ENCODE data around the gene COX6B2. TPM values are rescaled to one million over a fixed set of nuclear protein-coding genes. Genes with fewer than 3 reads are reported as not detected.
"Not testable (repeated sequence)": the region's sequence is repeated elsewhere in the genome, so short reads cannot be mapped to it uniquely, and the experiment has no call there.

Gene COX6B2
- total and polyA plus RNA-seq, 2 of the 8 experiments (the other 6 are each of a cell fraction or from before 2014, with no cell fraction given): 4.9 to 6.4 TPM

- H4K8ac ChIP-seq (ENCODE audit: extremely low read depth, insufficient read depth, low read length); H2BK120ac ChIP-seq (replicated peaks; ENCODE audit: low read depth, low read length); H3K4me3 ChIP-seq (ENCODE audit: extremely low read depth in 1 of 4, insufficient read depth in 2 of 4, low read depth in 3 of 4, low read length in 4 of 4); H4K5ac ChIP-seq (ENCODE audit: insufficient read length, low read depth, low read length); DNase-seq (ENCODE audit: low read depth in 1 of 2, low spot score in 2 of 2); H3K27me3 ChIP-seq (replicated peaks in 1 of 4; ENCODE audit: control insufficient read depth in 3 of 4, extremely low read depth in 1 of 4, insufficient read depth in 3 of 4, low read length in 3 of 4); H4K91ac ChIP-seq (replicated peaks; ENCODE audit: insufficient read length, low read length); H3K4me2 ChIP-seq (ENCODE audit: insufficient read depth in 1 of 2, low read depth in 2 of 2, low read length in 2 of 2); H2AK5ac ChIP-seq (ENCODE audit: low read depth, low read length); H3K4me1 ChIP-seq (replicated peaks in 1 of 4; ENCODE audit: control insufficient read depth in 3 of 4, insufficient read depth in 4 of 4, low read length in 3 of 4); H3K23me2 ChIP-seq (ENCODE audit: low read depth, low read length); H2AFZ ChIP-seq (ENCODE audit: low read length); H3K23ac ChIP-seq (ENCODE audit: insufficient read length); H2BK20ac ChIP-seq (ENCODE audit: low read length); H3K14ac ChIP-seq (ENCODE audit: insufficient read length); H3K79me1 ChIP-seq (ENCODE audit: low read depth, low read length); H3K4ac ChIP-seq (replicated peaks; ENCODE audit: insufficient read length, low read depth, low read length); H2BK5ac ChIP-seq (ENCODE audit: low read depth, low read length); H3K27ac ChIP-seq (ENCODE audit: low read depth, low read length); FAIRE-seq; H2BK15ac ChIP-seq (ENCODE audit: low read length); H3K79me2 ChIP-seq (ENCODE audit: control insufficient read depth in 1 of 2, insufficient read depth in 2 of 2, low read length in 2 of 2); H3K56ac ChIP-seq (replicated peaks; ENCODE audit: insufficient read length, low read depth, low read length); H2BK12ac ChIP-seq (ENCODE audit: low read depth, low read length); H3K18ac ChIP-seq (ENCODE audit: extremely low read depth, low read length); CTCF ChIA-PET (ENCODE audit: partially characterized antibody); H3K9me3 ChIP-seq (ENCODE audit: insufficient read depth in 2 of 2, low read depth in 1 of 2, low read length in 1 of 2); H3K9ac ChIP-seq (replicated peaks in 1 of 4; ENCODE audit: extremely low read depth in 1 of 4, low read depth in 3 of 4, low read length in 3 of 4); H4K20me1 ChIP-seq (replicated peaks in 1 of 2; ENCODE audit: control insufficient read depth in 1 of 2, insufficient read depth in 2 of 2, low read length in 2 of 2); H3K36me3 ChIP-seq (ENCODE audit: control insufficient read depth in 2 of 4, insufficient read depth in 4 of 4, low read length in 3 of 4): not testable (repeated sequence)
- 95% methylated on average over 4 of the region's 4 CpGs; no CpG with 5 or more reads in 1 of the 2 experiments for WGBS, 2 experiments (ENCODE audit: extremely low coverage in 1 of 2, insufficient coverage in 1 of 2, insufficient read length in 1 of 2, insufficient replicate concordance in 2 of 2, low coverage in 1 of 2, low lambda C conversion rate in 2 of 2, missing lambda C conversion rate in 1 of 2)
- POLR2A ChIA-PET (ENCODE audit: partially characterized antibody): interaction anchor here (0.7 to 2.1 kb wide), 3 partner anchors 17 to 79 kb away, joined by 3 to 5 read pairs (median 3); partner anchors contain the start of gene UBE2S
- TF ChIP-seq RFX5 (IDR thresholded peaks at IDR 0.05; ENCODE audit: borderline replicate concordance, low read depth, low read length): peak; percentile 45; the same call in 1 of the 2 replicates
These were observed 25.7 kb downstream of the COX6B2 start for GRCh38 chr19:55328774-55329318.

All from H1 (cell line).